Measurements from ENCODE around the gene CDC14B.
"Not testable (repeated sequence)": the region's sequence is repeated elsewhere in the genome, so short reads cannot be mapped to it uniquely, and the experiment has no call there.

The CDC14B gene

DNA sequence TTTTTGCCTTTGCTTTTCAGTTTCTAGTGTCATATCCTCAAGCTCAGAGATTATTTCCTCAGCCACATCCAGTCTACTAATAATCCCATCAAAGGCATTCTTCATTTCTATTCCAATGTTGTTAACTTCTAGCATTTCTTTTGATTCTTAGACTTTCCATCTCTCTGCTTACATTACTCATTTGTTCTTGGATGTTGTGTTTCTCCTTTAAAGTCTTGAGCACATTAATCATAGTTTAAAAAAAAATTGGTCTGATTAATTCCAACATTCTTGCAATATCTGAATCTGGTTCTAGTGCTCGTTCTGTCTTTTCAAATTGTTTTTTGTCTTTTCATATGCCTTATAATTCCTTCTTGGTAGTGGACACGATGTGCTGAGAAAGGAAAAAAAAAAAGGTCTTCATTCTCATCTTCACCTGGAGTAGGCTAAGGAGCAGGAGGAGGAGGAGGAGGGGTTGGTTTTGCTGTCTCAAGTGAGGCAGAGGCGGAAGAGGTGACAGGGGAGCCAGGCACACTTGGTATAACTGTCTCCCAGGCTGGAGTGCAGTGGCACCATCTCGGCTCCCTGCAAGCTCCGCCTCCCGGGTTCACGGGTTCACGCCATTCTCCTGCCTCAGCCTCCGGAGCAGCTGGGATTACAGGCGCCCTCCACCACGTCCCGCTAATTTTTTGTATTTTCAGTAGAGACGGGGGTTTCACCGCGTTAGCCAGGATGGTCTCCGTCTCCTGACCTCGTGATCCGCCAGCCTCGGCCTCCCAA, 19.1 kb upstream of the CDC14B start:
- no peaks in the 10 kb centered on the region for H3K9me3 ChIP-seq (ENCODE audit: control insufficient read depth, insufficient read depth, low read length)
- H4K20me1 ChIP-seq (ENCODE audit: control insufficient read depth, insufficient read depth, low read depth, low read length): no peaks in the 10 kb centered on the region
- H3K4me3 ChIP-seq (ENCODE audit: low read length): no peak overlapping the region
- TF ChIP-seq, protein P1, sequence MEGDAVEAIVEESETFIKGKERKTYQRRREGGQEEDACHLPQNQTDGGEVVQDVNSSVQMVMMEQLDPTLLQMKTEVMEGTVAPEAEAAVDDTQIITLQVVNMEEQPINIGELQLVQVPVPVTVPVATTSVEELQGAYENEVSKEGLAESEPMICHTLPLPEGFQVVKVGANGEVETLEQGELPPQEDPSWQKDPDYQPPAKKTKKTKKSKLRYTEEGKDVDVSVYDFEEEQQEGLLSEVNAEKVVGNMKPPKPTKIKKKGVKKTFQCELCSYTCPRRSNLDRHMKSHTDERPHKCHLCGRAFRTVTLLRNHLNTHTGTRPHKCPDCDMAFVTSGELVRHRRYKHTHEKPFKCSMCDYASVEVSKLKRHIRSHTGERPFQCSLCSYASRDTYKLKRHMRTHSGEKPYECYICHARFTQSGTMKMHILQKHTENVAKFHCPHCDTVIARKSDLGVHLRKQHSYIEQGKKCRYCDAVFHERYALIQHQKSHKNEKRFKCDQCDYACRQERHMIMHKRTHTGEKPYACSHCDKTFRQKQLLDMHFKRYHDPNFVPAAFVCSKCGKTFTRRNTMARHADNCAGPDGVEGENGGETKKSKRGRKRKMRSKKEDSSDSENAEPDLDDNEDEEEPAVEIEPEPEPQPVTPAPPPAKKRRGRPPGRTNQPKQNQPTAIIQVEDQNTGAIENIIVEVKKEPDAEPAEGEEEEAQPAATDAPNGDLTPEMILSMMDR (IDR thresholded peaks at IDR 0.05; ENCODE audit: low read depth, low read length, poor library complexity, severe bottlenecking): no peak
- no peak for TF ChIP-seq EZH2phosphoT487 (IDR thresholded peaks at IDR 0.05; ENCODE audit: borderline replicate concordance, low read length)
- H3K9me2 ChIP-seq (replicated peaks; ENCODE audit: control insufficient read depth, low read length): no peaks in the 10 kb centered on the region
- H3K36me3 ChIP-seq (ENCODE audit: control insufficient read depth, low read length): no peaks in the 10 kb centered on the region
- no peak overlapping the region for H3K4me2 ChIP-seq (ENCODE audit: low read length)
- no peaks in the 10 kb centered on the region for H3F3A ChIP-seq (ENCODE audit: control insufficient read depth, insufficient read depth)
- peaks cover 3% of the 10 kb centered on the region for H3K27me3 ChIP-seq (ENCODE audit: control insufficient read depth, low read length)
- no peak overlapping the region for H3K27ac ChIP-seq (ENCODE audit: low read depth, low read length)
- no peaks in the 10 kb centered on the region for H3K4me1 ChIP-seq (ENCODE audit: control insufficient read depth, low read length)
- no peaks in the 10 kb centered on the region for H3K79me2 ChIP-seq (ENCODE audit: control insufficient read depth, low read length)

DNA sequence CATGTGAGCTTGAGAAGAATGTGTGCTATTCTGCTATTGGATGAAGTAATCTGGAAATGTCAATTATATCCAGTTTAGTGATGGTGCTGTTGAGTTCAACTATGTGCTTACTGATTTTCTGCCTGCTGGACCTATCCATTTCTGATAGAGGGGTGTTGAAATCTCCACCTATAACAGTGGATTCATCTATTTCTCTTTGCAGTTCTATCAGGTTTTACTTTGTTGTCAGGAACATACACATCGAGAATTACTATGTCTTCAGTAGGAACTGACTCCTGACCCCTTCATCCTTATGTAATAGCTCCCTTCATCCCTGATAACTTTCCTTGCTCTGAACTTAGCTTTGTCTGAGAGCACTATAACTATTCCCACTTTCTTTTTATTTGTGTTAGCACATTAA, 16.7 kb upstream of the CDC14B start:
- H3K4me2 ChIP-seq (ENCODE audit: low read length): no peak overlapping the region
- no peaks in the 10 kb centered on the region for H3K79me2 ChIP-seq (ENCODE audit: control insufficient read depth, low read length)
- H4K20me1 ChIP-seq (ENCODE audit: control insufficient read depth, insufficient read depth, low read depth, low read length): no peaks in the 10 kb centered on the region
- H3K27me3 ChIP-seq (ENCODE audit: control insufficient read depth, low read length): peaks cover 3% of the 10 kb centered on the region
- H3K9me3 ChIP-seq (ENCODE audit: control insufficient read depth, insufficient read depth, low read length): no peaks in the 10 kb centered on the region
- no peak overlapping the region for H3K4me3 ChIP-seq (ENCODE audit: low read length)
- H3K4me1 ChIP-seq (ENCODE audit: control insufficient read depth, low read length): no peaks in the 10 kb centered on the region
- no peaks in the 10 kb centered on the region for H3F3A ChIP-seq (ENCODE audit: control insufficient read depth, insufficient read depth)
- no peaks in the 10 kb centered on the region for H3K36me3 ChIP-seq (ENCODE audit: control insufficient read depth, low read length)
- H3K27ac ChIP-seq (ENCODE audit: low read depth, low read length): no peak overlapping the region
- no peaks in the 10 kb centered on the region for H3K9me2 ChIP-seq (replicated peaks; ENCODE audit: control insufficient read depth, low read length)
- TF ChIP-seq, protein P1 (IDR thresholded peaks at IDR 0.05; ENCODE audit: low read depth, low read length, poor library complexity, severe bottlenecking): no peak

DNA sequence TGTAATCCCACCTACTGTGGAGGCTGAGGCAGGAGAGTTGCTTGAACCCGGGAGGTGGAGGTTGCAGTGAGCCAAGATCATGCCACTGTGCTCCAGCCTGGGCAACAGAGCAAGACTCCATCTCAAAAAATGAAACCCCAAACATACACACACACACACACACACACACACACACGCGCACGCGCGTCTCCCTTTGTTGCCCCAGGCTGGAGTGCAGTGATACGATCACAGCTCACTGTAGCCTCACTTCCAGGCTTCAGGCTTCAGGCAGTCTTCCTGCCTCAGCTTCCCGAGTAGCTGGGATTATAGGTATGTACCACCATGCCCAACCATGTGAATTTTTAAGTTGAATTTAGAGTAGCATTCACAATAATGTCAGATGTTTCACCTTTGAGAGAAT, 13.9 kb upstream of the CDC14B start:
- H3K27me3 ChIP-seq (ENCODE audit: control insufficient read depth, low read length); H4K20me1 ChIP-seq (ENCODE audit: control insufficient read depth, insufficient read depth, low read depth, low read length); H3K36me3 ChIP-seq (ENCODE audit: control insufficient read depth, low read length); H3F3A ChIP-seq (ENCODE audit: control insufficient read depth, insufficient read depth); H3K9me3 ChIP-seq (ENCODE audit: control insufficient read depth, insufficient read depth, low read length); H3K4me3 ChIP-seq (ENCODE audit: low read length); H3K4me2 ChIP-seq (ENCODE audit: low read length); H3K27ac ChIP-seq (ENCODE audit: low read depth, low read length); H3K79me2 ChIP-seq (ENCODE audit: control insufficient read depth, low read length); H3K9me2 ChIP-seq (replicated peaks; ENCODE audit: control insufficient read depth, low read length); H3K4me1 ChIP-seq (ENCODE audit: control insufficient read depth, low read length): not testable (repeated sequence)

DNA sequence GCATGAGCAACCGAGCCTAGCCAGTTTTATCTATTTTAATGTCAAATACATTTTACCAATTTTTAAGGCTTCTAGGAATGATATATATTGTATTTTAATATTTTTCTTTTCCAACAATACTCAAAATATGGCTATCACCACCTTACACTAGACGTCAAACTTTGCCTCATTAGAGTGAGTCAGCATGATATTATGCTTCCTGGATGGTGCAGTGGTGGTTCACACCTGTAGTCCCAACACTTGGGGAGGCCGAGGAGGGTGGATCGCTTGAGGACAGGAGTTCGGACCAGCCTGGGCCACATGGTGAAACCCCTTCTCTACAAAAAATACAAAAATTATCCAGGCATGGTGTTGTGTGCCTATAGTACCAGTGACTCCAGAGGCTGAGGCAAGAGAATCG, 7.3 kb upstream of the CDC14B start:
- H3K4me1 ChIP-seq (ENCODE audit: control insufficient read depth, low read length): no peaks in the 10 kb centered on the region
- no peaks in the 10 kb centered on the region for H3K36me3 ChIP-seq (ENCODE audit: control insufficient read depth, low read length)
- TF ChIP-seq EZH2phosphoT487 (IDR thresholded peaks at IDR 0.05; ENCODE audit: borderline replicate concordance, low read length): no peak
- TF ChIP-seq, protein P1 (IDR thresholded peaks at IDR 0.05; ENCODE audit: low read depth, low read length, poor library complexity, severe bottlenecking): no peak
- H3K4me2 ChIP-seq (ENCODE audit: low read length): no peak overlapping the region
- no peak overlapping the region for H3K4me3 ChIP-seq (ENCODE audit: low read length)
- H4K20me1 ChIP-seq (ENCODE audit: control insufficient read depth, insufficient read depth, low read depth, low read length): no peaks in the 10 kb centered on the region
- no peak overlapping the region for H3K27ac ChIP-seq (ENCODE audit: low read depth, low read length)
- H3K27me3 ChIP-seq (ENCODE audit: control insufficient read depth, low read length): no peaks in the 10 kb centered on the region
- no peaks in the 10 kb centered on the region for H3K79me2 ChIP-seq (ENCODE audit: control insufficient read depth, low read length)
- no peaks in the 10 kb centered on the region for H3F3A ChIP-seq (ENCODE audit: control insufficient read depth, insufficient read depth)
- no peaks in the 10 kb centered on the region for H3K9me3 ChIP-seq (ENCODE audit: control insufficient read depth, insufficient read depth, low read length)
- no peaks in the 10 kb centered on the region for H3K9me2 ChIP-seq (replicated peaks; ENCODE audit: control insufficient read depth, low read length)
